Hepatocyte (in vitro differentiated cells): Measurements from ENCODE around the gene SAMD14. TPM values are rescaled to one million over a fixed set of nuclear protein-coding genes. Genes with fewer than 3 reads are reported as not detected.

Experiments used
- DNase-seq: peaks from one replicate; pipeline ENCODE4 v3.0.0-alpha.2; 2016; ENCODE audit warnings: low spot score
- H2AFZ ChIP-seq: fragments of 200-600 bp; sonication (generic); 2 replicates; pipeline ENCODE4 v1.6.0; 2016; ENCODE audit warnings: antibody characterized with exemption, mild to moderate bottlenecking
- H3K27ac ChIP-seq: fragments of 200-600 bp; sonication (generic); 2 replicates; pipeline ENCODE4 v1.5.1; 2016; ENCODE audit warnings: mild to moderate bottlenecking
- H3K27me3 ChIP-seq: fragments of 200-600 bp; sonication (generic); 2 replicates; pipeline ENCODE4 v1.6.1; 2016
- H3K36me3 ChIP-seq: fragments of 200-600 bp; sonication (generic); replicated peaks from 2 replicates; pipeline ENCODE4 v1.5.1; 2016; ENCODE audit warnings: low read depth; ENCODE audit not compliant: insufficient read depth
- H3K4me1 ChIP-seq: fragments of 200-600 bp; sonication (generic); 2 replicates; pipeline ENCODE4 v1.5.1; 2016; ENCODE audit warnings: mild to moderate bottlenecking, moderate library complexity; ENCODE audit not compliant: insufficient read depth
- H3K4me2 ChIP-seq: fragments of 200-600 bp; sonication (generic); 2 replicates; pipeline ENCODE4 v1.6.0; 2016
- H3K4me3 ChIP-seq: fragments of 200-600 bp; sonication (generic); 2 replicates; pipeline ENCODE4 v1.5.1; 2016; ENCODE audit warnings: mild to moderate bottlenecking
- H3K79me2 ChIP-seq: fragments of 200-600 bp; sonication (generic); 2 replicates; pipeline ENCODE4 v1.6.0; 2017; ENCODE audit warnings: mild to moderate bottlenecking
- H3K9me2 ChIP-seq: fragments of 200-600 bp; sonication (generic); replicated peaks from 2 replicates; pipeline ENCODE4 v1.6.0; 2017; ENCODE audit warnings: mild to moderate bottlenecking; ENCODE audit not compliant: insufficient read depth
- H3K9me3 ChIP-seq: fragments of 200-600 bp; sonication (generic); 2 replicates; pipeline ENCODE4 v1.5.1; 2016; ENCODE audit warnings: low read depth, mild to moderate bottlenecking
- H4K20me1 ChIP-seq: fragments of 200-600 bp; sonication (generic); 2 replicates; pipeline ENCODE4 v1.6.0; 2016; ENCODE audit warnings: mild to moderate bottlenecking; ENCODE audit not compliant: insufficient read depth, poor library complexity, severe bottlenecking
- EZH2 ChIP-seq: fragments of 200-600 bp; sonication (generic); IDR thresholded peaks from 2 replicates; pipeline ENCODE4 v1.6.1; 2016; ENCODE audit warnings: antibody characterized with exemption, mild to moderate bottlenecking, borderline replicate concordance
- EZH2phosphoT487 ChIP-seq: fragments of 200-600 bp; sonication (generic); IDR thresholded peaks from one replicate; pipeline ENCODE4 v1.6.1; 2018; ENCODE audit warnings: antibody characterized with exemption, mild to moderate bottlenecking, low read depth, moderate library complexity; ENCODE audit not compliant: unreplicated experiment, severe bottlenecking
- whole genome bisulfite sequencing: methylation state at CpG from one replicate; pipeline ENCODE4 v1.1.6; 2016; ENCODE audit warnings: low lambda C conversion rate; ENCODE audit errors: missing lambda C conversion rate; 5-methylcytosine and 5-hydroxymethylcytosine counted together
- polyA plus RNA-seq: library from polyadenylated mRNA; unstranded; fragments of >200 nt; fragmentation: Nextera tagmentation; extraction: Ambion mirVana; gene quantifications from 2 replicates; pipeline ENCODE4 v1.2.1, GENCODE V29; 2016
- total RNA-seq: library from RNA; depleted of rRNA; stranded (reverse); fragments of >200 nt; gene quantifications from 2 replicates; pipeline ENCODE4 v1.2.3, GENCODE V29; 2014
- TF ChIP-seq, protein P1 (sequence below): fragments of 200-600 bp; sonication (generic); IDR thresholded peaks from 2 replicates; pipeline ENCODE4 v1.5.1; 2016; ENCODE audit warnings: antibody characterized with exemption, mild to moderate bottlenecking; ENCODE audit not compliant: poor library complexity

SAMD14 gene
- total and polyA plus RNA-seq, 2 experiments from 2014 or later: 3.1 to 4.2 TPM

DNA sequence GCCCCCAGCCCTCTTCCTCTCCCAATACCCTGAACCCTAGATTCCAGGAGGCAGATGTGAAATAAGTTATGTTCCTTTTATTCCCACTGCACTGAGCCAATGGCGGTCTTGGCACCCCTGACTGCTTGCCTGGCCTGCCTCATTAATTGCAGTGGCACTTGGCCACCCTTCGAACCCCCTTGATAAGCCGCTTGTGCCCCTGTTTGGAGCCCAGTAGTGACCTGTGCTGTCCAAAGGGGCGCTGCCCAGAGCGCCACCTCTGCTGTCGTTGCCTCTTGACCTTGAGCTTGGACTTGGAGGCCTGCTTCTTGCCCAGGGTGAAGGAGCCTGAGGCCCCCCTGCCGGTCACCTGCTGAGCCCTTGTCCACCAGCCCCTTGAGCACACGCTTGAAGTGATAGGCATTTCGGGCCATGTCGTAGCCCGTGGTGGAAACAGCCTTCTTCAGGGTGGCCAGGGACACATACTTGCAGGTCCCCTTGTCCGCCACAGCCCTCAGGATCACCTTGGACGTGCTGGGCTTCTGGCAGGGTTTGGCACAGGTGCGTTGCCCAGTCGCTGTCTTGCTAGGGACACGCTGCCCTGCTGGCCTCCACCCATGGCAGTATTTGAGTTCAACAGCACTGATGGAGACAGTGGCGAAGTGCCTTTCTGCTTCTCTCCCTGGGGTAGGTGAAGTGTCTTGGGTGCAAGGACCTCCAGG, 41.6 kb upstream of the SAMD14 start:
- H3K9me2 ChIP-seq: no peaks in the 10 kb centered on the region
- H3K27me3 ChIP-seq: no peaks in the 10 kb centered on the region
- WGBS: 94% methylated on average over 17 of the region's 17 CpGs
- H3K9me3 ChIP-seq: no peaks in the 10 kb centered on the region
- no peak overlapping the region for H3K4me3 ChIP-seq
- no peaks in the 10 kb centered on the region for H3K79me2 ChIP-seq
- H3K4me2 ChIP-seq: no peak overlapping the region
- peaks cover 21% of the 10 kb centered on the region for H3K4me1 ChIP-seq
- no peak overlapping the region for H3K27ac ChIP-seq
- H3K36me3 ChIP-seq: no peaks in the 10 kb centered on the region
- no peak for TF ChIP-seq EZH2phosphoT487
- no peak for TF ChIP-seq EZH2
- TF ChIP-seq, protein P1, sequence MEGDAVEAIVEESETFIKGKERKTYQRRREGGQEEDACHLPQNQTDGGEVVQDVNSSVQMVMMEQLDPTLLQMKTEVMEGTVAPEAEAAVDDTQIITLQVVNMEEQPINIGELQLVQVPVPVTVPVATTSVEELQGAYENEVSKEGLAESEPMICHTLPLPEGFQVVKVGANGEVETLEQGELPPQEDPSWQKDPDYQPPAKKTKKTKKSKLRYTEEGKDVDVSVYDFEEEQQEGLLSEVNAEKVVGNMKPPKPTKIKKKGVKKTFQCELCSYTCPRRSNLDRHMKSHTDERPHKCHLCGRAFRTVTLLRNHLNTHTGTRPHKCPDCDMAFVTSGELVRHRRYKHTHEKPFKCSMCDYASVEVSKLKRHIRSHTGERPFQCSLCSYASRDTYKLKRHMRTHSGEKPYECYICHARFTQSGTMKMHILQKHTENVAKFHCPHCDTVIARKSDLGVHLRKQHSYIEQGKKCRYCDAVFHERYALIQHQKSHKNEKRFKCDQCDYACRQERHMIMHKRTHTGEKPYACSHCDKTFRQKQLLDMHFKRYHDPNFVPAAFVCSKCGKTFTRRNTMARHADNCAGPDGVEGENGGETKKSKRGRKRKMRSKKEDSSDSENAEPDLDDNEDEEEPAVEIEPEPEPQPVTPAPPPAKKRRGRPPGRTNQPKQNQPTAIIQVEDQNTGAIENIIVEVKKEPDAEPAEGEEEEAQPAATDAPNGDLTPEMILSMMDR: no peak
- DNase-seq: no peak
- H2AFZ ChIP-seq: no peak overlapping the region
- H4K20me1 ChIP-seq: no peaks in the 10 kb centered on the region

DNA sequence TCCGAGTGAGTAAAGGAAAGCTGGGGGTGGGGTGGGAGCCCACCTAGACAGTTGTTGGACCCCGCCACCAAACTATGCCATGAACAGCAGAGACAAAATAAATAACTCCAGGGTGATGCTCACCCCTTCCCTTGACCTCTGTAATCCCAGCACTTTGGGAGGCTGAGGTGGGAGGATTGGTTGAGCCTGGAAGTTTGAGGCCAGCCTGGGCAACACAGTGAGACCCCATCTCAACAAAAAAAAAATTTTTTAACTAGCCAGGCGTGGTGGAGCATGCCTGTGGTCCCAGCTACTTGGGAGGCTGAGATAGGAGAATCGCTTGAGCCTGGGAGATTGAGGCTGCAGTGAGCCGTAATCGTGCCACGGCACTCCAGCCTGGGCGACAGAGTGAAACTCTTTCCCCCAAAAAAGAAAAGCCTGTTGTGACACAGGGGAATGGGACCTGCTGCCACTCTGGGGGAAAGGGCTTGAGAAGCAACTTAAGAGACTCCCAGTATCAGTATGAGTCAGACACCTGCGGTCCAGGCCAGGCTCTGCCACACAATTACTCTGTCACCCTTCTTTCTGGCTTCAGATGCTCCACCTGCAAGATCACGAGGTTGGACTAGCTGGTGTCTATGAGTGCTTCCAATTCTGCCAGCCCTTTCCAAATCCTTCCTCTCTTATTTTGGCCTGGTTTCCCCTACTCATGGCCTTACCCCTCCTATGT, 40.9 kb upstream of the SAMD14 start:
- no peaks in the 10 kb centered on the region for H3K79me2 ChIP-seq
- TF ChIP-seq EZH2 (no peak), EZH2phosphoT487 (no peak)
- TF ChIP-seq, protein P1: no peak
- no peak overlapping the region for H3K4me2 ChIP-seq
- no peak overlapping the region for H3K27ac ChIP-seq
- no peak overlapping the region for H3K4me3 ChIP-seq
- H3K4me1 ChIP-seq: peaks cover 16% of the 10 kb centered on the region
- no peaks in the 10 kb centered on the region for H3K27me3 ChIP-seq
- no peaks in the 10 kb centered on the region for H3K36me3 ChIP-seq
- no peak overlapping the region for H2AFZ ChIP-seq
- no peaks in the 10 kb centered on the region for H4K20me1 ChIP-seq
- no peaks in the 10 kb centered on the region for H3K9me2 ChIP-seq
- DNase-seq: no peak
- 91% methylated on average over 10 of the region's 10 CpGs for WGBS
- no peaks in the 10 kb centered on the region for H3K9me3 ChIP-seq

DNA sequence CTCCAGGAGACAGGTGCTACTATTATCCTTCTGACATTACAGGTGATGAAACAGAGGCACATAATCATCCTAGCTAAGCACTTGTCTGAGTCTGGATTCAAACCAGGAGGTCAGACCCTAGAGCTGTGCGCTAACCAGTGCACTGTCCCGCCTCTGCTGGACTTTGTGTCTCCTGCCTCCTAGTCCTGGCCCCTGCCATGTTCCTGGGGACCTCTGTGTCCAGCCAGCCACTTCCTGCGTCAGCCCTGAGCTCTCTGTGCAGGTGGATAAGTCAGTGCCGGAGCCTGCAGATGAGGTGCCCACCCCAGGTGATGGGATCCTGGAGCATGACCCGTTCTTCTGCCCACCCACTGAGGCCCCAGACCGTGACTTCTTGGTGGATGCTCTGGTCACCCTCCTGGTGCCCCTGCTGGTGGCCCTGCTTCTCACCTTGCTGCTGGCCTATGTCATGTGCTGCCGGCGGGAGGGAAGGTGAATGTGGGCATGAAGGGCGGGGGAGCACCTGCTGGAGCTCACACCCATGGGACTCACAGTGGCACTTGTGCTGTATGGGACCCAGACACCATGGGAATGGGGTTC, 40.0 kb upstream of the SAMD14 start:
- H3K27me3 ChIP-seq: no peaks in the 10 kb centered on the region
- no peak for DNase-seq
- H2AFZ ChIP-seq: no peak overlapping the region
- no peak overlapping the region for H3K27ac ChIP-seq
- WGBS: 95% methylated on average over 9 of the region's 9 CpGs
- no peaks in the 10 kb centered on the region for H3K9me3 ChIP-seq
- TF ChIP-seq EZH2phosphoT487: no peak
- TF ChIP-seq EZH2: no peak
- TF ChIP-seq, protein P1: no peak
- H3K4me2 ChIP-seq: no peak overlapping the region
- no peak overlapping the region for H3K4me3 ChIP-seq
- H3K4me1 ChIP-seq: peaks cover 8% of the 10 kb centered on the region
- no peaks in the 10 kb centered on the region for H3K9me2 ChIP-seq
- H4K20me1 ChIP-seq: no peaks in the 10 kb centered on the region
- H3K36me3 ChIP-seq: no peaks in the 10 kb centered on the region
- no peaks in the 10 kb centered on the region for H3K79me2 ChIP-seq
